NOMO-1 (cell line): ENCODE results near the gene SHC3.
A peak's percentile ranks its signal among the peaks of the same experiment; 100 is the strongest.

Experiments
- DNase-seq, 2 experiments: peaks; one replicate each; lab custom pipeline; 2025; ENCODE audit not compliant: unreplicated experiment in 2 of 2; lab: John Stamatoyannopoulos, UW

Gene SHC3

GRCh38 chr9:89032661-89033060 lies 146.0 kb downstream of the SHC3 start:
- no peak for DNase-seq

- DNase-seq: no peak
Observed at GRCh38 chr9:89032173-89032572, 146.4 kb downstream of the SHC3 start.

DNA sequence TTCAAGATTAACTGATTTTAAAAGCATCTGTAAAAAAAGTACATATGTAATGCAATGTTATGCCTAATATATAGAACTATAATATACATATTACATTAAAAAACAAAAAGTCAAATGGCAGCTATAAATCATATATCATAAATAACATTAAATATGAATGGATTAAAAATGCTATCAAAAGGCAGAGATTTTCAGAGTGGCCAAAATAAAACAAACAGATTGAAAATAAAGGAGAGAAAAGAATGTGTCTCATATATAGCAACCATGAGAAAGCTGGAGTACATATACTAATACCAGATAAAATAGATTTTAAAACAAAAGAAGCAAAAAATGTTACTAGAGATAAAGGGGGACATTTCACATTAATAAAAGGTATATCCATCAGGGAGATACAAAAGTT lies 148.8 kb downstream of the SHC3 start:
- no peak for DNase-seq

- DNase-seq: peak in 1 of 2 experiments; percentile 1
Observed at GRCh38 chr9:89026876-89027275, 151.7 kb downstream of the SHC3 start.

DNA sequence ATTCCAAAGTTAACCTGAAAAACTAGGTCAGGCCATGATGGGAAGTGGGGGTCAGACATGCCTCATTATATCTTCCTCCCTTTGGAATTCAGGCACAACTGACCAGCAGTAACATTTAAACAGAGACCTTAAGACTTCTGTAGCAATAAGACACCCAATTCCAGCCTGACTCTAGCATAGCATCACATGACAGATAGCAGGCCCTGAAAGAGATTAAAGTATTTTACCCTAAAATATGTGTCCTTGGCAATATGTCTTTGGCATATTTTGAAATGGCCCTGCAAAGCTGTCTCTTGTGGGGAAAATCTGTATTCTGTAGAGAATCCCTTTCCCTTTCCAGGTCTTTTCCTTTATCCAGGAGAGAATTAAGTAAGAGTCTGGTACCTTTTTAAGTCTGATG lies 153.1 kb downstream of the SHC3 start:
- no peak for DNase-seq

GRCh38 chr9:89024727-89025126 lies 153.9 kb downstream of the SHC3 start:
- DNase-seq: no peak

DNA sequence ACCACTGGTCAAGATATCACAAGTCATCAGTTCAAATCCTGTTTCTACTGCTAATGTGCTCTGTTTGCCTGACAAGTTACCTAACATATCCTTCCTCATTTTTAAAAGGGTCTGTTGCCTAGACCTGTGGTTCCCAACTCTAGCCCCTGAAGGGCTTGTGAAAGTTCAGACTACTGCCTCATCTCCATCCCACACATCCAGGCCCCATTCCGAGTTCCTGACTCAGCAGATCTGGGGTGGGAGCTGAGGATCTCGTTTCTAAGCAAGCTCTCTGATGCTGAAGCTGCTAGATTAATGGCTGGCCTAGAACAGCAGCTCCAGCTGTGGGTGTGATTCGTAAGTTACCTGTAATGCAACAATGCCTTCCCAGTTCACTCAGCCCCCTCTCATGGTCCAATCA lies 154.9 kb downstream of the SHC3 start:
- peak in 1 of 2 experiments; percentile 4 for DNase-seq

DNA sequence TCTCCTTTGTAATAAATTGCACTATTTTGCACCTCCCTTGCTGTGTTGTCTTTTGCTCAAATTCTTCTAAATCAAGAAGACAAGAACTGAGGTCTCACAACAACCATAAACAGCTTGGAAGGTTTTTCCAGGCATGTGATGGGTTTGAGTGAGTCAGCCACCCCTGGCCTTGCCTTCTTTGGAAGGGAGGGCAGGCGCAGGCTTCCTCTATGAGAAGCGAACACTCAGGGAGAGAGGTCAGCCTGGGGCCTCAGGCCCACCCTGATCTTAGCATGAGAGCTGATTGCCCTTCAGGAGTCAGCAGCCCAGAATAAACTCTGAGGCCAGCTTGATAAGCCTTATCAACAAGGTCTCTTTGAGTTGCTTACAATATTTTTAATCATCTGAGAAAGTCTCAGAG lies 155.7 kb downstream of the SHC3 start:
- no peak for DNase-seq

- no peak for DNase-seq
Observed at GRCh38 chr9:89022001-89022759, 156.4 kb downstream of the SHC3 start.

DNA sequence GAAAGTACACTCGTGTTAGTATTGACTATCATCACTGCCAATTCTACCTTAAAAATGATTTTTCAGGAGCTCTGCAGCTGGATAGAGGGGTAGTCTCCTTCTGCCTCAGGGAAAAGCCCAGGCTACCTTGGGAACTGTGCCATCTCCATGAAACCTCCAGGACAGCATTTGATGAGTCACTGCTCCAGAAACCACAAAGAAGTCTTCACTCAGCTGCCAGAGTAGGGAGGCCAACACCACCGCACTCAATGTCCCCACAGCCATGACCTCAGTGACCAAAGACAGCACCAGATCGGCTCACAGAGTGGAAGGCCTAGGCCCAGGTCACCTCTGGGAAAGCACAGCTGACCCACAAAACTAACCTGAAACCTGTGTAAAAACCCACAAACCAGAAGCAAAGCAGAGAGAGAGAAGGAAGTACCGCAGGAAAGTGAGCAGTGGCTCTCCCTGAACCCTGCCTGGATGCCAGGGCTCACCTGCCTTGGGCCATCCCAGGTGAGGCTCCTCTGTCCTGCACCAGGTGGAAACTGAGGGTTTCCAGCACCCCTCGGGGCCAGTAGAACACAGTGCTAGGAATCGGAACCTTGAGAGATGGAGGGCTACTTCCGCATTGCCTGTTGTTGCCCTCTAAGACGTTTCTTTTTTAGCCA lies 157.3 kb downstream of the SHC3 start:
- no peak for DNase-seq

DNA sequence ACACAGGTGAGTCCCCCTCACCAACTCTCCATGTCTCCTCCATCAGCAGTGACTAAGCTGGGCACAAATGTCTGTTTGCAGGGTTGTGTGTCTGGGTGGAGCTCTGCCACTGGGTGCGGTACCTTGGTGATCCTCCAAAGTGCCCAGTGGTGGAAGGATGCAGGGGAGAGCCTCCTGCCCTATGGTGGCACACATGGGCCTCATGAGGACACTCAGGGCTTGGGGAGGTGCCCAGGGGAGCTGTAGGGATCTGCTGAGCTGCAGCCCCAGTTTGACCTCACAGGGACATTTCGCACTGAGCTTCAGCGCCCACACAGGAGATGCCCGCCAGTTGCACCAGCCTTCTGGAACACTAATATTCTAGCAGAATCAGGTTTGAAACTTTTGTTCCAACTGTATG lies 157.9 kb downstream of the SHC3 start:
- DNase-seq: no peak

GRCh38 chr9:89015336-89015735 lies 163.3 kb downstream of the SHC3 start:
- no peak for DNase-seq

DNA sequence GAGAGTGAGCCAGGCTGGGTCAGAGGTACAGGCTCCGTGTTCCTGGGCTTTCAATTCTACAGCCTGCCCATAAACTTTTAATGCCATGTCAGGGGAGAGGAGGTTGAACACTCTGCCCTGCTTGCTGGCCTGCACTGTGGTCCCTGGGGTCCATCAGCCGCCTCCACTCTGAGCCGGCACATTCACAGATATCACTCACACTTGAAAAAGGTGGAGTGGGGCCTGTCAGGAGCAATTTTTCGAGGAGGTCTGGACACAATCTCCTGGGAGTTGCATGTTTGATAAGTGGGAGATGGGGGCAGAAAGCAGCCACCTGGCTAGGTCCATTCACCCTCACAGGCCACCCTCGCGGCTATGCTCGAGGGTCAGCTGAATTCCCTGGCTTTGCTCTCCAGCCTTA lies 164.5 kb downstream of the SHC3 start:
- DNase-seq: no peak

DNA sequence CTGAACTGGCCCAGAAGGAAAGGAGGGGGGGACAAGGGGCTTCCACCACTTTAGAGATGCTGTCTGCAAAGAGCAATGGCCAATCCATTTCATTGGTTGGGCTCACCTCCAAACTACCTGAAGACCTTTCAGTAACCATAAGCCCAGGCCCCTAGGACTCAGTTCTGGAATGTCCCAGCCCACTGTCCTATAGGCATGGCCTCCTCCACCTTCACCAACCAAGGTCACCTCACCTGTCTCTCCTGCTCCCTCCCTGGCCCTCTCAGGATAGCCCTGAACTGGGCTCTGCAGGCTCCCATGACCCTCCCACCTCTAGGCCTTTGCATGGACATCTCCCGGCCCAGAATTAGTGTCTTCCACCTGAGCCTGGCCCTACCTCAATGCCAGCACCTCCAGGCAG lies 165.0 kb downstream of the SHC3 start:
- no peak for DNase-seq

GRCh38 chr9:89012294-89013042 lies 166.2 kb downstream of the SHC3 start:
- DNase-seq: no peak

DNA sequence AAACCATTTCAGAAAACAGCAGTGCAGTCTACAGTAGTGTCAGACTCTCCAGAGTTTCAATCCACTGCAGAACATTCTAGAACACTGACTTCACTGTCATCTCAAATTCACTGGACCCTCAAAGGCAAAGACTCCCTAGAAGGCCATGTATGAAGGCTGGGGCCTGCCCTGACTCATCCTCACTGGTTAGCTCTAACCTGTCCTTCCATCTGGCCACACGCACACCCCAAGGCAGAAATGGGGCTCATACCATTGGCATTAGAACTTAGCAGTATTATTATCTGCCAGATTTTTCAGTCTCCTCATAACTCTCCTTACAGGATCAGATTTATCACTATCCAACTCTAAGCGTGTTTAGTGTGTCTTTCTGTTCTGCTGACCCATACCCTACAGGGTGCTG lies 166.9 kb downstream of the SHC3 start:
- no peak for DNase-seq

DNA sequence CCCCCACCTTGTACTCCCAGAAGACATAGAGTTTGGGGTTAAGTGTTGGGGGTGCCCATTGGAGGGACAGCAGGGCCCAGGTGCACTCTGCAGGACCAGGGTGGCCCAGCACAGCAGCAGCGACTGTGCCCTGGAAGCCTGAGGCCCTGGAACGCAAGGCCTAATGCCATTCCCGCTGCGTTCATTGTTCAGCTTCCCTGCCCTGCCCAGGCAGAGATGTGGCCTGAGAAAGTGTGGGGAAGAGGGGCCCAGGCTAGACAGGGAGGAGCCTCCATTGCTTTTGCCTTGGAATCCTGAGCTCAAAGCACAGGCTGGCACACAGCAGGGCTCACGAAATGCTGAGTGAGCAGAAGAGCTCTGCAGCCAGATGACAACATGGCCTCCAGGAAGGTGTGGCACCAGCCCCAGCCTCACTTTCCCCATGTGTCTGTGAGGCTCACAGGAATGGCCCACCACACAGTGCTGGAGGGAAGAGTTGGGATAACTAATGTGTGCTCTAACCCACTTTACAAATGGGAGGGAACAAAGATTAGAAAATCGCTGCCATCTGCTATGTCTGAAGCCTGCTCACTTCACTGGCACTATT lies 168.0 kb downstream of the SHC3 start:
- no peak for DNase-seq

DNA sequence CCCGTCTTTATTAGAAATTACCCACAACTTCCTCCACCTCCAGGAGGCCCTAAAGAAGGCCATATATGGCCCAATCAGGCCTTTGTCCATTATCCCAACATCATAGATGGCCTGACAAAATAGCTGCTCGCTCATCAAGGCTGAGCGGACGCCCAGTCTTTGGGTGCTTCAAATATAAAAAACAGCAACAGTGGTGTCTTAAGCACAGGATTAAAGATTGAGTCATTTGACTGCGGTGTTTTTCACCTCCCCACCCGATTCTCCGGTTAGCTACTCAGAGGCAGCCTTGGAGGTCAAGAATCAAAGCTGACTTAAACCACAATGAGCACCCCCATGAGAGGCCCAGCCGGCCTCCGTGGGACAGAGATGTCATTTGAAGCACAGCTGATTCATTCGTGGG lies 168.6 kb downstream of the SHC3 start:
- no peak for DNase-seq

DNA sequence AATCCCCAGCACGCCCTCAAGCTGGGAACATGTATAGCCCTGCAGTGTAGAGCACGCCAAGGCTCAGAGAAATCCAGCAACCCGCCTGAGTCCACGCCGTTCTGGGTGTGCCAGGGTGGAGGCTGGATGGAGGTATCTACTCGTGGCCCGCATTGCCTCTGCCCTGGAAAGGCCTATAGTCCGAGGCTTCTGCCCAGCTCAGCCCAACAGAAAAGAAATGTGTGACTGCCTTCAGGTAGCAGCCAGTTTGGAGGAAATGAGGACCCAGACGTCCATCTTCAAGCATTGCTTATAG lies 169.1 kb downstream of the SHC3 start:
- DNase-seq: no peak

DNA sequence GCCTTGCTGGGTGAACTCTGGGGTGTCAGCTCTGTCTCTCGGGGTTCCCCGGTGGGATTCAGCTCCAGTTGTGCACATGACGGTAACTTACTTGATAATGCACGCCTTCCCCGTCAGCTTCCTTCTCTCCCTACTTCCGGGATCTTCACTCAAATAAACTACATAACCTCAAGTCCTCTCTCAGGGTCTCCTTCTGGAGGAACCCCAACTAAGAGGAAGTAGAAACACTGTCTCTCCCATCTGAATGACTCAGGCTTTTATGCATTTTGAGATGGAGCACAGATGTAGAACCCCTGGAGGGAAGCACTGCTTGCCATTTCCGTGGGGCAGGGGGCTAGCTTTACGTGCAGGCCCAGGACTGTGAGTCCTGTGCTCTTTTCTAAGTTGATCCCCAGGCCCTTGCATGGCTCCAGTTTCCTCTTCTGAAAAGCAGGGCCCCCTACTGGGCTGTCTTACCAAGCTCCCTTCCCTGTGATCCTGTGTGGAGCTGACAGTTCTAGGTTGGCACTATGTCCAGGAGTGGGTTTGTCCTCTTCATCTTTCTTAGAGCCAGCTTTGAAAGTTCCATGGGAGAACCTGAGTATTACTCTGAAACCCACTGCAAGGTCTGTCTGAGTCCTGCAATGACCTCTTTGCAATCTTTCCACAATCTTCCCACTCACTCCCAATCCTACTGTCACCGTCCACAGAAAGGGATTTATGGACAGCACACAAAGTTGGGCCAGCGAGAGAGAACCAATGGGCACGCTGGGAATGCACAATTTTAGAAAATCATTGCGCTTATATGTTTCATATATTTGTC lies 169.7 kb downstream of the SHC3 start:
- DNase-seq: peak in 1 of 2 experiments; percentile 31
